WTC11 (cell line): ENCODE data around the gene WBP2.

Source experiments
- ATF2 ChIP-seq: sonication (generic); formaldehyde crosslinking; IDR thresholded peaks from 2 replicates; pipeline ENCODE4 v1.8.1; 2022; ENCODE audit warnings: low read depth, missing genetic modification reagents, borderline replicate concordance
- CTCF ChIP-seq: fragments of 200-600 bp; IDR thresholded peaks from 2 replicates; pipeline ENCODE4 v1.8.0; 2022; ENCODE audit warnings: antibody characterized with exemption
- SP1 ChIP-seq: sonication (generic); formaldehyde crosslinking; conservative IDR thresholded peaks from 2 replicates; pipeline ENCODE4 v1.8.1; 2022; ENCODE audit warnings: missing genetic modification reagents

- TF ChIP-seq SP1 (no peak), CTCF (no peak), ATF2 (CRISPR knock-in tag) (no peak)
Measured at GRCh38 chr17:75891022-75891604, 36.0 kb upstream of the WBP2 start.
